ENCODE results near the gene MARK3. TPM values are rescaled to one million over a fixed set of nuclear protein-coding genes. Genes with fewer than 3 reads are reported as not detected.

MARK3 gene
- total RNA-seq, 5 donors from 2014 or later (not counting 1 experiment from before 2014, with no cell fraction given) = 94.7 to 128 (median 107) TPM

- H3K27ac ChIP-seq (ENCODE audit: low read length) = no peak overlapping the region
- Mint-ChIP-seq H3K4me1 (peaks cover 0 to 5% (median 0%) of the 10 kb centered on the region in 3 donors), H3K27ac (no peak overlapping the region), H3K36me3 (peaks cover 9% of the 10 kb centered on the region), H3K4me3 (no peak overlapping the region), H3K9me3 (peaks cover 12 to 22% (median 15%) of the 10 kb centered on the region in 3 donors), H3K27me3 (peaks cover 8 to 12% of the 10 kb centered on the region in 2 donors)
- ChIA-PET CTCF (no interaction called here), POLR2A (interaction anchor here in 1 of 2 donors (0.5 kb wide), 1 partner anchor 15 kb away, joined by 4 read pairs; no protein-coding TSS in a partner anchor)
- H3K36me3 ChIP-seq (ENCODE audit: control insufficient read depth in 2 of 2, extremely low read depth in 1 of 2, insufficient read depth in 1 of 2, low read length in 1 of 2) = no peaks in the 10 kb centered on the region
- peaks cover 0 to 9% of the 10 kb centered on the region in 2 experiments for H3K27me3 ChIP-seq (replicated peaks in 1 of 2; ENCODE audit: control insufficient read depth in 2 of 2, extremely low read depth in 1 of 2, insufficient read depth in 2 of 2, low read length in 1 of 2)
- WGBS (ENCODE audit: insufficient coverage) = 97% methylated on average over 3 of the region's 7 CpGs
- DNase-seq = no peak
- ATAC-seq (replicated peaks in 1 of 4) = no peak
- H3K4me1 ChIP-seq (ENCODE audit: control insufficient read depth in 1 of 2, extremely low read depth in 1 of 2, insufficient read depth in 2 of 2, low read length in 2 of 2) = peaks cover 0 to under 1% of the 10 kb centered on the region in 2 experiments
- no peaks in the 10 kb centered on the region for H3K9me3 ChIP-seq
- H3K4me3 ChIP-seq (ENCODE audit: control insufficient read depth in 1 of 2, extremely low read depth in 1 of 2, low read length in 1 of 2) = no peak overlapping the region
Measured at GRCh38 chr14:103360548-103360947, 24.7 kb upstream of the MARK3 start.

GRCh38 chr14:103361867-103362266 is 23.3 kb upstream of the MARK3 start:
- Mint-ChIP-seq H3K27me3 (peaks cover 8 to 12% of the 10 kb centered on the region in 2 donors), H3K36me3 (peaks cover 9% of the 10 kb centered on the region), H3K9me3 (peaks cover 12 to 22% (median 15%) of the 10 kb centered on the region in 3 donors), H3K4me1 (peaks cover 0 to 2% (median 0%) of the 10 kb centered on the region in 3 donors), H3K27ac (no peak overlapping the region), H3K4me3 (no peak overlapping the region)
- no peak overlapping the region for H3K4me3 ChIP-seq (ENCODE audit: control insufficient read depth in 1 of 2, extremely low read depth in 1 of 2, low read length in 1 of 2)
- ATAC-seq (replicated peaks in 1 of 4) (no peak), DNase-seq (no peak)
- no peaks in the 10 kb centered on the region for H3K4me1 ChIP-seq (ENCODE audit: control insufficient read depth in 1 of 2, extremely low read depth in 1 of 2, insufficient read depth in 2 of 2, low read length in 2 of 2)
- H3K36me3 ChIP-seq (ENCODE audit: control insufficient read depth in 2 of 2, extremely low read depth in 1 of 2, insufficient read depth in 1 of 2, low read length in 1 of 2) = no peaks in the 10 kb centered on the region
- peaks cover 0 to 12% of the 10 kb centered on the region in 2 experiments for H3K27me3 ChIP-seq (replicated peaks in 1 of 2; ENCODE audit: control insufficient read depth in 2 of 2, extremely low read depth in 1 of 2, insufficient read depth in 2 of 2, low read length in 1 of 2)
- POLR2A ChIA-PET = no interaction called here
- no peaks in the 10 kb centered on the region for H3K9me3 ChIP-seq
- CTCF ChIA-PET = no interaction called here
- H3K27ac ChIP-seq (ENCODE audit: low read length) = no peak overlapping the region
- WGBS (ENCODE audit: insufficient coverage) = 100% methylated on average over 1 of the region's 5 CpGs

DNA sequence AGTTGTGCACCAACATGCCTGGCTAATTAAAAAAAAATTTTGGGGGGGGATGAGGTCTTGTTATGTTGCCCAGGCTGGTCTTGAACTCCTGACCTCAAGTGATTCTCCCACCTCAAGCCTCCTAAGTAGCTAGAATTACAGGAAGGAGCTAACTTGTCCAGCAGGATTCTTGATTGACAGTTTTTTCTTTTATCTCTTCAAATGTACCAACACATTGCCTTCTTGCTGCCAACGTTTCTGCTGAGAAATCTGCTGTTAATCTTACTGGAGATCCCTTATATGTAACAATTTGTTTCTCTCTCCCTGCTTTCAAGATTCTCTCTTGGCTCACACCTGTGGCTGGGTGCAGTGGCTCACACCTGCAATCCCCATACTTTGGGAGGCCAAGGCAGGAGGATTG is 22.4 kb upstream of the MARK3 start:
- POLR2A ChIA-PET = no interaction called here
- peaks cover 12 to 22% (median 15%) of the 10 kb centered on the region in 3 donors for H3K9me3 Mint-ChIP-seq

GRCh38 chr14:103366741-103367140 is 18.5 kb upstream of the MARK3 start:
- 63% methylated on average over 3 of the region's 6 CpGs for WGBS (ENCODE audit: insufficient coverage)
- no peaks in the 10 kb centered on the region for H3K4me1 ChIP-seq (ENCODE audit: control insufficient read depth in 1 of 2, extremely low read depth in 1 of 2, insufficient read depth in 2 of 2, low read length in 2 of 2)
- H3K27me3 ChIP-seq (replicated peaks in 1 of 2; ENCODE audit: control insufficient read depth in 2 of 2, extremely low read depth in 1 of 2, insufficient read depth in 2 of 2, low read length in 1 of 2) = peaks cover 0 to 4% of the 10 kb centered on the region in 2 experiments
- H3K9me3 ChIP-seq = no peaks in the 10 kb centered on the region
- Mint-ChIP-seq H3K9me3 (peaks cover 11 to 22% (median 15%) of the 10 kb centered on the region in 3 donors), H3K27me3 (peaks cover under 1 to 1% of the 10 kb centered on the region in 2 donors), H3K36me3 (peaks cover 9% of the 10 kb centered on the region), H3K4me3 (no peak overlapping the region), H3K4me1 (no peaks in the 10 kb centered on the region), H3K27ac (no peak overlapping the region)
- CTCF ChIA-PET = interaction anchor here in 1 of 2 donors (1.1 kb wide), 1 partner anchor 26 kb away, joined by 5 read pairs; no protein-coding TSS in a partner anchor
- no peak for ATAC-seq (replicated peaks in 1 of 4)
- H3K27ac ChIP-seq (ENCODE audit: low read length) = no peak overlapping the region
- no peak for DNase-seq
- POLR2A ChIA-PET = no interaction called here
- no peaks in the 10 kb centered on the region for H3K36me3 ChIP-seq (ENCODE audit: control insufficient read depth in 2 of 2, extremely low read depth in 1 of 2, insufficient read depth in 1 of 2, low read length in 1 of 2)
- H3K4me3 ChIP-seq (ENCODE audit: control insufficient read depth in 1 of 2, extremely low read depth in 1 of 2, low read length in 1 of 2) = no peak overlapping the region

More for the DNA sequence above, 22.4 kb upstream of the MARK3 start:
- no peak overlapping the region for H3K4me3 Mint-ChIP-seq
- DNase-seq (no peak), ATAC-seq (replicated peaks in 1 of 4) (no peak)
- no peak overlapping the region for H3K4me3 ChIP-seq (ENCODE audit: control insufficient read depth in 1 of 2, extremely low read depth in 1 of 2, low read length in 1 of 2)
- peaks cover 0 to 12% of the 10 kb centered on the region in 2 experiments for H3K27me3 ChIP-seq (replicated peaks in 1 of 2; ENCODE audit: control insufficient read depth in 2 of 2, extremely low read depth in 1 of 2, insufficient read depth in 2 of 2, low read length in 1 of 2)
- WGBS (ENCODE audit: insufficient coverage) = 80% methylated on average over 1 of the region's 1 CpG
- CTCF ChIA-PET = no interaction called here
- H3K27ac Mint-ChIP-seq = no peak overlapping the region
- no peak overlapping the region for H3K27ac ChIP-seq (ENCODE audit: low read length)
- peaks cover 9% of the 10 kb centered on the region for H3K36me3 Mint-ChIP-seq
- no peaks in the 10 kb centered on the region for H3K4me1 Mint-ChIP-seq
- peaks cover 8 to 12% of the 10 kb centered on the region in 2 donors for H3K27me3 Mint-ChIP-seq
- H3K4me1 ChIP-seq (ENCODE audit: control insufficient read depth in 1 of 2, extremely low read depth in 1 of 2, insufficient read depth in 2 of 2, low read length in 2 of 2) = no peaks in the 10 kb centered on the region
- H3K9me3 ChIP-seq = no peaks in the 10 kb centered on the region
- H3K36me3 ChIP-seq (ENCODE audit: control insufficient read depth in 2 of 2, extremely low read depth in 1 of 2, insufficient read depth in 1 of 2, low read length in 1 of 2) = no peaks in the 10 kb centered on the region

DNA sequence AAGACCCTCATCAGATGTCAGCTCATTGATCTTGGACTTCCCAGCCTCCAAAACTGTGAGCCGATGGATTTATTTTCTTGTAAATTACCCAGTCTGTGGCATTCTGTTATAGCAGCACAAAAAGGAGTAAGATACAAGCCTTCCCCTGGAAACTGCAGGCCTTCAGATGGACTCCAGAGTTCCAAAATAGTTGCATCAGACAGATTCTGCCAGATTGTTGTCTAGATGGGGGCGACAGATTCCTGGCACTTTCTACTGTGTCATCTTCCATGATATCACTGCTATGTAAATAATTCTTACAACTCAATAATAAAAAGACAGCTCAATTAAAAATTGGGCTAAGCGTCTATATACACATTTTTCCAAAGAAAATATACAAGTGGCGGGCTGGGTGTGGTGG is 17.2 kb upstream of the MARK3 start:
- ATAC-seq (replicated peaks in 1 of 4) (no peak), DNase-seq (no peak)
- WGBS (ENCODE audit: insufficient coverage) = 100% methylated on average over 3 of the region's 4 CpGs
- peaks cover 7 to 15% (median 8%) of the 10 kb centered on the region in 3 donors for H3K9me3 Mint-ChIP-seq
- H3K27ac Mint-ChIP-seq = no peak overlapping the region
- H3K36me3 ChIP-seq (ENCODE audit: control insufficient read depth in 2 of 2, extremely low read depth in 1 of 2, insufficient read depth in 1 of 2, low read length in 1 of 2) = no peaks in the 10 kb centered on the region
- peaks cover 0 to 4% of the 10 kb centered on the region in 2 experiments for H3K27me3 ChIP-seq (replicated peaks in 1 of 2; ENCODE audit: control insufficient read depth in 2 of 2, extremely low read depth in 1 of 2, insufficient read depth in 2 of 2, low read length in 1 of 2)
- no peak overlapping the region for H3K4me3 ChIP-seq (ENCODE audit: control insufficient read depth in 1 of 2, extremely low read depth in 1 of 2, low read length in 1 of 2)
- H3K4me1 Mint-ChIP-seq = no peaks in the 10 kb centered on the region
- no peak overlapping the region for H3K4me3 Mint-ChIP-seq
- H3K9me3 ChIP-seq = no peaks in the 10 kb centered on the region
- no peak overlapping the region for H3K27ac ChIP-seq (ENCODE audit: low read length)
- ChIA-PET CTCF (interaction anchor here in 1 of 2 donors (0.5 kb wide), 1 partner anchor 1309 kb away, joined by 8 read pairs; no protein-coding TSS in a partner anchor), POLR2A (no interaction called here)
- H3K4me1 ChIP-seq (ENCODE audit: control insufficient read depth in 1 of 2, extremely low read depth in 1 of 2, insufficient read depth in 2 of 2, low read length in 2 of 2) = no peaks in the 10 kb centered on the region
- peaks cover 0 to 1% of the 10 kb centered on the region in 2 donors for H3K27me3 Mint-ChIP-seq
- peaks cover 9% of the 10 kb centered on the region for H3K36me3 Mint-ChIP-seq

DNA sequence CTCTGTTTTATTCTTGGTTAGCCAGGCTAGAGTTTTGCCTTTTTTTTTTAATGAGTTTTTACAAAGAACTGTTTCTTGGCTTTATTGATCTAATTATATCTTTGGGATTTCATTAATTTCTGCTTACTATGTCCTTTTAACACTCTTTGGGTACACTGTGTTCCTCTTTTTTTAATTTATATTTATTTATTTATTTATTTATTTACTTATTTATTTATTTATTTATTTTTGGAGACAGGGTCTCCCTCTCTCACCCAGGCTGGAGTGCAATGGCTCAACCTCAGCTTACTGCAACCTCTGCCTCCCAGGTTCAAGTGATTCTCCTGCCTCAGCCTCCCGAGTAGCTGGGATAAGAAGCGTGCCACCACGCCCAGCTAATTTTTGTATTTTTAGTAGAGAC is 15.1 kb upstream of the MARK3 start:
- H3K27me3 ChIP-seq (replicated peaks in 1 of 2; ENCODE audit: control insufficient read depth in 2 of 2, extremely low read depth in 1 of 2, insufficient read depth in 2 of 2, low read length in 1 of 2) = peaks cover 0 to 7% of the 10 kb centered on the region in 2 experiments
- ATAC-seq (replicated peaks in 1 of 4) = no peak
- ChIA-PET POLR2A (interaction anchor here in 1 of 2 donors (0.6 kb wide), 1 partner anchor 92 kb away, joined by 14 read pairs; no protein-coding TSS in a partner anchor), CTCF (no interaction called here)
- Mint-ChIP-seq H3K36me3 (no peaks in the 10 kb centered on the region), H3K4me3 (no peak overlapping the region), H3K27me3 (peaks cover 4 to 10% of the 10 kb centered on the region in 2 donors), H3K27ac (no peak overlapping the region), H3K9me3 (no peaks in the 10 kb centered on the region), H3K4me1 (no peaks in the 10 kb centered on the region)
- 100% methylated on average over 2 of the region's 3 CpGs for WGBS (ENCODE audit: insufficient coverage)
- no peaks in the 10 kb centered on the region for H3K36me3 ChIP-seq (ENCODE audit: control insufficient read depth in 2 of 2, extremely low read depth in 1 of 2, insufficient read depth in 1 of 2, low read length in 1 of 2)
- no peaks in the 10 kb centered on the region for H3K9me3 ChIP-seq
- no peak overlapping the region for H3K4me3 ChIP-seq (ENCODE audit: control insufficient read depth in 1 of 2, extremely low read depth in 1 of 2, low read length in 1 of 2)
- no peaks in the 10 kb centered on the region for H3K4me1 ChIP-seq (ENCODE audit: control insufficient read depth in 1 of 2, extremely low read depth in 1 of 2, insufficient read depth in 2 of 2, low read length in 2 of 2)
- H3K27ac ChIP-seq (ENCODE audit: low read length) = no peak overlapping the region
- DNase-seq = no peak
